Effector memory CD4-positive, alpha-beta T cell (primary cell): ENCODE results near the gene DGKZ.
A peak's percentile ranks its signal among the peaks of the same experiment; 100 is the strongest.
"Not testable (repeated sequence)": the region's sequence is repeated elsewhere in the genome, so short reads cannot be mapped to it uniquely, and the experiment has no call there.

Experiments used
- DNase-seq, 3 donors: peaks; one replicate each; pipeline ENCODE4 v3.0.0-alpha.2; 2020
- H3K27ac ChIP-seq: 2 replicates; pipeline ENCODE4 v1.7.0; 2013; ENCODE audit warnings: mild to moderate bottlenecking, low read length, moderate library complexity; ENCODE audit not compliant: insufficient read depth, poor library complexity, severe bottlenecking
- H3K27me3 ChIP-seq: replicated peaks from 2 replicates; pipeline ENCODE4 v1.7.0; 2013; ENCODE audit warnings: mild to moderate bottlenecking, low read length; ENCODE audit not compliant: insufficient read depth, control insufficient read depth, poor library complexity, severe bottlenecking
- H3K36me3 ChIP-seq: 2 replicates; pipeline ENCODE4 v1.7.0; 2013; ENCODE audit warnings: mild to moderate bottlenecking, low read length, moderate library complexity; ENCODE audit not compliant: control insufficient read depth, insufficient read depth
- H3K4me1 ChIP-seq: 2 replicates; pipeline ENCODE4 v1.7.0; 2013; ENCODE audit warnings: low read length, mild to moderate bottlenecking; ENCODE audit not compliant: control insufficient read depth, insufficient read depth, poor library complexity, severe bottlenecking
- H3K4me3 ChIP-seq: 2 replicates; pipeline ENCODE4 v1.7.0; 2013; ENCODE audit warnings: low read length, low read depth, mild to moderate bottlenecking; ENCODE audit not compliant: insufficient read depth, poor library complexity, severe bottlenecking
- H3K9me3 ChIP-seq: 2 replicates; pipeline ENCODE4 v1.7.0; 2013; ENCODE audit warnings: mild to moderate bottlenecking, low read length, moderate library complexity; ENCODE audit not compliant: control insufficient read depth

The DGKZ gene

DNA sequence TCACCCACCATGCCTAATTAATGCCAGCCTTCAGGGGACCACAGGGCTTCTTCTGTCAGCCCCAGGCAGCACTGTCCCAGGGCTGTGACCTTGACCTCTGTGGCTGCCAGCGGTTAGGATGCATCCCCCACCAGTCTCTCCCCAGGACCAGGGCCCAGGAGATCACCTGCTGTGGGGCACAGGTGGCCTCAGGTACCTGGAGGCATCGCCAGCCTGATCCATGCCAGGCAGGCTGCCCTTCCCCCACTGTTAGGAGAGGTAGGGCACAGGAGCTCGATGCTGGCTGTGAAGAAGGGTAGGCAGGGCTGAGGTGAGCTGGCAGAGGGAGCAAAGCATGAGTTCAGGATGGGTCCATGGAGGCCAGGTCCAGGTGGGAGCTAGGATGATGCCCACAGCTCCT, 17.5 kb downstream of the DGKZ start:
- peaks cover 42% of the 10 kb centered on the region for H3K36me3 ChIP-seq
- no peak for DNase-seq
- peaks cover 35% of the 10 kb centered on the region for H3K4me1 ChIP-seq

DNA sequence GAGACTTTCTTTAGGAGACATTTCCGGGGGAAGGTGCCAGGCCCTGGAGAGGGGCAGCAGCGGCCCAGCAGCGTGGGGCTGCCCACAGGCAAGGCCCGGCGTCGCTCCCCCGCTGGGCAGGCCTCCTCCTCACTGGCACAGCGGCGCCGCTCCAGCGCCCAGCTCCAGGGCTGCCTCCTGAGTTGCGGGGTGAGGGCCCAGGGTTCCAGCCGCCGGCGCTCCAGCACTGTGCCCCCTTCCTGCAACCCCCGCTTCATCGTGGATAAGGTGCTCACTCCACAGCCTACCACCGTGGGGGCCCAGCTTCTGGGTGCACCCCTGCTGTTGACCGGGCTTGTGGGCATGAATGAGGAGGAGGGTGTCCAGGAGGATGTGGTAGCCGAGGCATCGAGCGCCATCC, 19.0 kb downstream of the DGKZ start:
- H3K4me3 ChIP-seq: no peak overlapping the region
- no peaks in the 10 kb centered on the region for H3K27me3 ChIP-seq
- no peaks in the 10 kb centered on the region for H3K9me3 ChIP-seq
- H3K27ac ChIP-seq: no peak overlapping the region
- peaks cover 27% of the 10 kb centered on the region for H3K4me1 ChIP-seq
- no peak for DNase-seq
- H3K36me3 ChIP-seq: peaks cover 56% of the 10 kb centered on the region

More for the DNA sequence above, 17.5 kb downstream of the DGKZ start:
- Histone ChIP-seq H3K4me3 (no peak overlapping the region), H3K27me3 (no peaks in the 10 kb centered on the region), H3K27ac (peak overlapping the region; percentile 14), H3K9me3 (no peaks in the 10 kb centered on the region)

DNA sequence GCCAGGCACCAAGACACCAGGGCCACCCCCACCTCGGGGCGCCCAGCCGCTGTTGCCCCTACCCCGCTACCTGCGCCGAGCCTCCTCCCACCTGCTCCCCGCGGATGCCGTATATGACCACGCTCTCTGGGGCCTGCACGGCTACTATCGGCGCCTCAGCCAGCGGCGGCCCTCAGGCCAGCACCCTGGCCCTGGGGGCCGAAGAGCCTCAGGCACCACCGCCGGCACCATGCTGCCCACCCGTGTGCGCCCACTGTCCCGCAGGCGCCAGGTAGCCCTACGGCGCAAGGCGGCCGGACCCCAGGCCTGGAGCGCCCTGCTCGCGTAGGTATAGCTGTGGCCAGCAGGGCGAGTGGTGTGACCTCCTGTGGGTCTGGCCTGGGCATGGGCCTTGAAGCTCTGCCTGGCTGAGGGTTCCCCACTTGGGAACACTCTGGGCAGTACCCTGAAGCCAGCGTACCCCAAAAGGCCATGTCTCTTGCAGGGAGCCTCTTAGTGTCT, 19.4 kb downstream of the DGKZ start:
- no peak overlapping the region for H3K4me3 ChIP-seq
- peaks cover 61% of the 10 kb centered on the region for H3K36me3 ChIP-seq
- H3K27ac ChIP-seq: no peak overlapping the region
- H3K9me3 ChIP-seq: no peaks in the 10 kb centered on the region
- no peaks in the 10 kb centered on the region for H3K27me3 ChIP-seq
- DNase-seq: no peak
- H3K4me1 ChIP-seq: peaks cover 23% of the 10 kb centered on the region

DNA sequence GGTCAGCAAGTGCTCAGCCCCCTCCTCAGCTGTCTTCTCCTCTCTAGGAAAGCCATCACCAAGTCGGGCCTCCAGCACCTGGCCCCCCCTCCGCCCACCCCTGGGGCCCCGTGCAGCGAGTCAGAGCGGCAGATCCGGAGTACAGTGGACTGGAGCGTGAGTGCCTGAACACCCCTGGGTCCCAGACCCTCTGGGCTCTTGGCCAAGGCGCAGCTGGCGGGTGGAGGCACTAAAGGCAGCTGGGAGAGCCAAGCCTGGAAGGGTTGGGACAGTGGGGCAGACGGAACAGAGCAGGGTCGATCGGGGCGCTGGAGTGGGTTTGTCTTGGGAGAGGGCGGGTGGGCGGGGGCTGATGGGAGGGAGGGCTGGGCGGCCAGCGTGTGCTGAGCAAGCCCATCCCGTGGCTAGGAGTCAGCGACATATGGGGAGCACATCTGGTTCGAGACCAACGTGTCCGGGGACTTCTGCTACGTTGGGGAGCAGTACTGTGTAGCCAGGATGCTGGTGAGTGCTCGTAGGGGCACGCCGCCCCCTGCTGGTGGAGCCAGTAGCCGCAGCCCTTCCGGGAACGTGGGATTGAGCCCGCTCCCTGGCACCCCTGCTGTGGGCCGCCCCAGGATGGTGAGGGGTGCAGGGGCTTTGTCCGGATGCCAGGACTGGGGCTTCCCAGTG, 20.1 kb downstream of the DGKZ start:
- DNase-seq: peak; percentile 48 to 61 (median 51)
- peaks cover 16% of the 10 kb centered on the region for H3K4me1 ChIP-seq
- peaks cover 68% of the 10 kb centered on the region for H3K36me3 ChIP-seq

DNA sequence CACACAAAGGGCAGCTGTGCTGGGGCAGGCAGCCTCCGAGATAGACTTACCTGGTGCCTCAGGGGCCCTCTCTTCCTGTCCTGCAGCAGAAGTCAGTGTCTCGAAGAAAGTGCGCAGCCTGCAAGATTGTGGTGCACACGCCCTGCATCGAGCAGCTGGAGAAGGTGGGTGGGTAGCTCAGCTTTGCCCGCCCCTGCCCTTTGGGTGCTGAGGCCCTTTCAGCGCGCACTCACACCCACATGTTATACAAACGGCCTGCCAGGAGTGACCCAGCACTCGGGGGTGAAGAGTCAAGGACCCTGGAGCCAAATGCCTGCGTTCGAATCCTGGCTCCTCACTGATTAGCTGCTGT, 20.6 kb downstream of the DGKZ start:
- no peak overlapping the region for H3K4me3 ChIP-seq
- H3K36me3 ChIP-seq: peaks cover 73% of the 10 kb centered on the region
- peaks cover 11% of the 10 kb centered on the region for H3K4me1 ChIP-seq
- no peaks in the 10 kb centered on the region for H3K27me3 ChIP-seq
- H3K9me3 ChIP-seq: no peaks in the 10 kb centered on the region
- no peak for DNase-seq
- no peak overlapping the region for H3K27ac ChIP-seq

More for the DNA sequence above, 20.1 kb downstream of the DGKZ start:
- no peak overlapping the region for H3K4me3 ChIP-seq
- no peaks in the 10 kb centered on the region for H3K9me3 ChIP-seq
- H3K27ac ChIP-seq: no peak overlapping the region
- no peaks in the 10 kb centered on the region for H3K27me3 ChIP-seq

DNA sequence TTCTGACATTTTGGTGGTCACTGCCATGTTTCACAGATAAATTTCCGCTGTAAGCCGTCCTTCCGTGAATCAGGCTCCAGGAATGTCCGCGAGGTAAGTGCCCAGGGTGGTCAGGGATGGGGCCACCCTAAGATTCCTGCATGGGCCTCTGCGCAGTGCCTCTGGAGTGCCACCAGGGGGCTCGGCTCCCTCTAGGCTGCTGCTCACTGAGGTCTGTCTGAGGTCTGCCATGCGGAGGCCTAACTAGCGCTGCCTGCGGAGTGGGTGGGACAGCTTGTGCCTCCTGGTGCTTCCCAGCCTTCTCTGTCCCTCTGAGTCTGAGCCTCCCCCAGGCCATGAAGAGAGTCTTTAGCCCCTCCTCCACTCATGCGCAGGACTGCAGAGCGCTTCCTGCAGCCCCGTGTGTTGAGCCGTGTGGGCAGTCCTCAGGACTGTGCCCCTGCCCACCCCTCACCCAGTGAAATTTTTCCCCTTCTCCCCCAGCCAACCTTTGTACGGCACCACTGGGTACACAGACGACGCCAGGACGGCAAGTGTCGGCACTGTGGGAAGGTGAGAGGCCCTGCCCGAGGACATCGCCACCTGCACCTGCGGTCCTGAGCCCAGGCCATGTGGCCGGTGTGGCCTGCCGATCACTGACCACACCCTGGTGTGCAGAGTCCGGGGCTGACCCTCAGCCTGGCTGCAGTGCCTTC, 22.3 kb downstream of the DGKZ start:
- H3K36me3 ChIP-seq: peaks cover 87% of the 10 kb centered on the region
- H3K4me3 ChIP-seq: no peak overlapping the region
- DNase-seq: no peak
- H3K27me3 ChIP-seq: no peaks in the 10 kb centered on the region
- peaks cover 9% of the 10 kb centered on the region for H3K4me1 ChIP-seq
- peak overlapping the region; percentile 6 for H3K27ac ChIP-seq
- H3K9me3 ChIP-seq: no peaks in the 10 kb centered on the region

DNA sequence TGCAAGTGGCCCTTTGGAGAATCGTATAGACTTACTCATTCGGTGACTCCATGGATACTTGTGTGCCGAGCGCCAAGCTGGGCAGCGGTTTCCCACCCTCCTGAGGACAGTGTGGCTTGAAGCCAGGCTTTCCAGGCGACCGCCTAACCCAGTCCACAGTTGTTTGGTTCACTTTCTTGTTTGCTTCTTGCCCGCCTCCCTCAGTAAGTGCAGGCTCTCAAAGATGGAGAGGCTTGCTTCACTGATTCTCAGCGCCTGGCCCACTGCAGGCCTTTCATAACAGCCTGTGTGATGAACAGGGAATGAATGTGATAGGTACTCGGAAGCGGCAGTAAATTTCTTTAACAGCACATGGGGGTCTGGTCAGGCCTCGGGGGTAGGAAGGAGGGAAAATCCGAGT, 23.0 kb downstream of the DGKZ start:
- Histone ChIP-seq H3K27me3 (no peaks in the 10 kb centered on the region), H3K4me3 (no peak overlapping the region), H3K27ac (no peak overlapping the region), H3K4me1 (peaks cover 9% of the 10 kb centered on the region), H3K9me3 (no peaks in the 10 kb centered on the region), H3K36me3 (peaks cover 87% of the 10 kb centered on the region)
- no peak for DNase-seq

DNA sequence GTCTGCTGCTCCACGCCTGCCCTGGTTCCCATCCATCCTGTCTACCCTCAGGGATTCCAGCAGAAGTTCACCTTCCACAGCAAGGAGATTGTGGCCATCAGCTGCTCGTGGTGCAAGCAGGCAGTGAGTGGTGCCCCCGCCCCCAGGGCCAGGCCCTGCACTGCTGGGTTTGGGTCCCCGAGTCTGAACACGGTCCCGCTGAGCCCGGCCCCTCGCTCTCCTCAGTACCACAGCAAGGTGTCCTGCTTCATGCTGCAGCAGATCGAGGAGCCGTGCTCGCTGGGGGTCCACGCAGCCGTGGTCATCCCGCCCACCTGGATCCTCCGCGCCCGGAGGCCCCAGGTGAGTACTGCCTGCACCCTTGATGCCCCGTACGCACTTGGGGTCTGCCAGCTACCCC, 24.0 kb downstream of the DGKZ start:
- DNase-seq, H3K9me3 ChIP-seq, H3K27me3 ChIP-seq, H3K4me1 ChIP-seq, H3K27ac ChIP-seq, H3K4me3 ChIP-seq: not testable (repeated sequence)
- H3K36me3 ChIP-seq: peaks cover 88% of the 10 kb centered on the region

DNA sequence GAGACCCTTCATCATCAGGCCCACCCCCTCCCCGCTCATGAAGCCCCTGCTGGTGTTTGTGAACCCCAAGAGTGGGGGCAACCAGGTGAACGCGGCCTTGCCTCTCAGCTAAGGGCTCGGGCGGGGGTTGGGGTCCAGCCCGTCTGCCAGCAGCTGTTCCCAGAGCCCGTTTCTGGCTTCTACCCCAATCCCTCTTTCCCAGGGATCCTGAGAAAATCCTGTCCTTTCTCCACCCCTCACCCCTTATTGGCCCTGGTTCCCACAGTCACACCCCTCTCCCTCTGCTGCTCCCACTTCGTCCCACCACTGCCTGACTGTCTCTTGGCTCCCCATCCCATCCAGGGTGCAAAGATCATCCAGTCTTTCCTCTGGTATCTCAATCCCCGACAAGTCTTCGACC, 24.8 kb downstream of the DGKZ start:
- Histone ChIP-seq H3K4me3 (no peak overlapping the region), H3K9me3 (no peaks in the 10 kb centered on the region), H3K27me3 (no peaks in the 10 kb centered on the region), H3K27ac (no peak overlapping the region), H3K4me1 (peaks cover 2% of the 10 kb centered on the region), H3K36me3 (peaks cover 92% of the 10 kb centered on the region)
- no peak for DNase-seq

DNA sequence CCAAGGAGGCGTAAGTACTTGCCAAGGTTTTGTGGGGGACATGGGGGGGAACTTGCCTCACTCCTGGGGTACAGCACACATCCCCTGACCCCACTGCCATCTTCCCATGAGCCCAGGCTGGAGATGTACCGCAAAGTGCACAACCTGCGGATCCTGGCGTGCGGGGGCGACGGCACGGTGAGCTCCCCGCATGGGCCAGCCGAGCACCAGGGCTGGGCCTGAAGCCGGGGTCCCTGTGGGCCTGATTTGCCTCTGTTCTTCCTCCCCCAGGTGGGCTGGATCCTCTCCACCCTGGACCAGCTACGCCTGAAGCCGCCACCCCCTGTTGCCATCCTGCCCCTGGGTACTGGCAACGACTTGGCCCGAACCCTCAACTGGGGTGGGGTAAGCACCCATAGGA, 25.2 kb downstream of the DGKZ start:
- not testable (repeated sequence) for H3K9me3 ChIP-seq, DNase-seq, H3K4me3 ChIP-seq, H3K27me3 ChIP-seq, H3K4me1 ChIP-seq, H3K27ac ChIP-seq
- peaks cover 96% of the 10 kb centered on the region for H3K36me3 ChIP-seq
